ENCODE results near the gene LHX3.
"Not testable (repeated sequence)": the region's sequence is repeated elsewhere in the genome, so short reads cannot be mapped to it uniquely, and the experiment has no call there.

Gene LHX3

DNA sequence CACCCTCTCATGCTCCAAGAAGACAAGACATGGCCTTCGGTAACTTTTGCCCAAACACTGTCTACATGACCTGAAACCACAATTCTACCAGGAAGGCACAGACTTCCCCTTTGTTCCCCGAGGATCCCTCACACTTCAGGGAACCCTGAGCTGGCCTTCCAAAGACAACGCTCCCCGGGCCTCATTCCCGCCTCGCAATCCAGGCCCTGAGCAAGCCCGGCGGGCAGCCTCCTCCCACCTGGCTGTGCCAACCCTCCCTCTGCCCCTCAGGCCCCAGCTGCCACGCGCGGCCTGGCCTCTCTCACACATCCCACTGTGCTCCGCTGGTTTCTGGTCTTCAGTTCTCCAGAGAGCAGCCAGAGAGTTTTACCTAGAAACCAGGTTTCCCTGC lies 33.4 kb upstream of the LHX3 start:
- H3K36me3 ChIP-seq (ENCODE audit: control insufficient read depth, insufficient read depth, low read length), result no peaks in the 10 kb centered on the region
- H3K27me3 ChIP-seq (ENCODE audit: control insufficient read depth, insufficient read depth, low read length), result no peaks in the 10 kb centered on the region
- no peaks in the 10 kb centered on the region for H3K9me3 ChIP-seq (ENCODE audit: control insufficient read depth, low read length)
- H3K4me1 ChIP-seq (ENCODE audit: control insufficient read depth, insufficient read depth, low read length), result peaks cover 20% of the 10 kb centered on the region
- H3K9ac ChIP-seq (ENCODE audit: low read length), result no peak overlapping the region
- H3K4me3 ChIP-seq (ENCODE audit: low read length), result no peak overlapping the region

DNA sequence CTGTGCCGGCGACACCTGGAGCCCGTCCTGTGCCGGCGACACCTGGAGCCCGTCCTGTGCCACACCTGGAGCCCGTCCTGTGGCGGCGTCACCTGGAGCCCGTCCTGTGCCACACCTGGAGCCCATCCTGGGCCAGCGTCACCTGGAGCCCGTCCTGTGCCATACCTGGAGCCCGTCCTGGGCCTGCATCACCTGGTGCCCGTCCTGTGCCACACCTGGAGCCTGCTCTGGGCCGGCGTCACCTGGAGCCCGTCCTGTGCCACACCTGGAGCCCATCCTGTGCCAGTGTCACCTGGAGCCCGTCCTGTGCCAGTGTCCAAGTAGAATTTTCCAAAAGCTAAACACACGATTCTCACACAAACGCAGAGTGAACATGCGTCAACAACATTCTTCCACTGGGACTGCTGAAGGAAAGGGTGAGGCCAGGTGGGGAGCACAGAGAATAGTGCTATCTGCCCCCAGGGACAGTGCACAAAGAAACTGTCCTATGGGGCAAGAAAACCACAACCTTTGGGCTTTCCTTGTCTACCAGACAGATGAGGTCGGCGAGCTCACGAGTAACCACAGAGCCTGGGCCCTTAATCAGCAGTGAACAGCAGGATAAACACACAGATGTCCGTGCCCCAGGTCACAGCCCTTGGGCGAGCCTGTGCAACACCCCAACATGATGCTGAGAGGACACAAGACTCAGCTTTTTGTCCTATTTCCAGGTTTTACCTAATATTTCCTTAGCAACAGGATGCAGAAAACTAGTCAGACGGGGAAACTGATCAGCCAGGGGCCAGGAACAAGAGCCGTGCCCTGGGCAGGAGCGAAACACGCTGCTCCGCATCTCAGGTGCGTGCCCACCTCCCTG lies 32.8 kb upstream of the LHX3 start:
- H3K9ac ChIP-seq (ENCODE audit: low read length), result no peak overlapping the region
- H3K4me1 ChIP-seq (ENCODE audit: control insufficient read depth, insufficient read depth, low read length), result peaks cover 20% of the 10 kb centered on the region
- H3K4me3 ChIP-seq (ENCODE audit: low read length), result no peak overlapping the region
- H3K27me3 ChIP-seq (ENCODE audit: control insufficient read depth, insufficient read depth, low read length), result no peaks in the 10 kb centered on the region
- H3K9me3 ChIP-seq (ENCODE audit: control insufficient read depth, low read length), result no peaks in the 10 kb centered on the region
- no peaks in the 10 kb centered on the region for H3K36me3 ChIP-seq (ENCODE audit: control insufficient read depth, insufficient read depth, low read length)

DNA sequence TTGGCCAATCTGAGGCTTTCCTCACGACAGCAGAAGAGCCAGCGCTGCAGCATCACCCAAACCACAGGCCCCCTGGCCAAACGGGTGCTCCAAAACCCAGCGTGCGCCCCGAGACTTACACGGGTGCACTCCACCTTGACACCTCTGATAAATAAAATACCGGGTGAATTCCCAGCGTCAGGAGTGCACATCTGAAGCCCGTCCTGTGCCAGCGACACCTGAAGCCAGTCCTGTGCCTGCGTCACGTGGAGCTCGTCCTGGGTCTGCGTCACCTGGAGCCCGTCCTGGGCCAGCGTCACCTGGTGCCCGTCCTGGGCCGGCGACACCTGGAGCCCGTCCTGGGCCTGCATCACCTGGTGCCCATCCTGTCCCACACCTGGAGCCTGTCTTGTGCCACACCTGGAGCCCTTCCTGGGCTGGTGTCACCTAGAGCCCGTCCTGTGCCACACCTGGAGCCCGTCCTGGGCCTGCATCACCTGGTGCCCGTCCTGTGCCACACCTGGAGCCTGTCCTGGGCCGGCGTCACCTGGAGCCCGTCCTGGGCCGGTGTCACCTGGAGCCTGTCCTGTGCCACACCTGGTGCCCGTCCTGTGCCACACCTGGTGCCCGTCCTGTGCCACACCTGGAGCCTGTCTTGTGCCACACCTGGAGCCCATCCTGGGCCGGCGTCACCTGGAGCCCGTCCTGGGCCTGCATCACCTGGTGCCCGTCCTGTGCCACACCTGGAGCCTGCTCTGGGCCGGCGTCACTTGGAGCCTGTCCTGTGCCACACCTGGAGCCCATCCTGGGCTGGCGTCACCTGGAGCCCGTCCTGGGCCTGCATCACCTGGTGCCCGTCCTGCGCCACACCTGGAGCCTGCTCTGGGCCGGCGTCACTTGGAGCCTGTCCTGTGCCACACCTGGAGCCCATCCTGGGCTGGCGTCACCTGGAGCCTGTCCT lies 31.8 kb upstream of the LHX3 start:
- H3K27me3 ChIP-seq (ENCODE audit: control insufficient read depth, insufficient read depth, low read length); H3K36me3 ChIP-seq (ENCODE audit: control insufficient read depth, insufficient read depth, low read length); H3K9ac ChIP-seq (ENCODE audit: low read length); H3K4me3 ChIP-seq (ENCODE audit: low read length); H3K9me3 ChIP-seq (ENCODE audit: control insufficient read depth, low read length): not testable (repeated sequence)
- peaks cover 17% of the 10 kb centered on the region for H3K4me1 ChIP-seq (ENCODE audit: control insufficient read depth, insufficient read depth, low read length)

DNA sequence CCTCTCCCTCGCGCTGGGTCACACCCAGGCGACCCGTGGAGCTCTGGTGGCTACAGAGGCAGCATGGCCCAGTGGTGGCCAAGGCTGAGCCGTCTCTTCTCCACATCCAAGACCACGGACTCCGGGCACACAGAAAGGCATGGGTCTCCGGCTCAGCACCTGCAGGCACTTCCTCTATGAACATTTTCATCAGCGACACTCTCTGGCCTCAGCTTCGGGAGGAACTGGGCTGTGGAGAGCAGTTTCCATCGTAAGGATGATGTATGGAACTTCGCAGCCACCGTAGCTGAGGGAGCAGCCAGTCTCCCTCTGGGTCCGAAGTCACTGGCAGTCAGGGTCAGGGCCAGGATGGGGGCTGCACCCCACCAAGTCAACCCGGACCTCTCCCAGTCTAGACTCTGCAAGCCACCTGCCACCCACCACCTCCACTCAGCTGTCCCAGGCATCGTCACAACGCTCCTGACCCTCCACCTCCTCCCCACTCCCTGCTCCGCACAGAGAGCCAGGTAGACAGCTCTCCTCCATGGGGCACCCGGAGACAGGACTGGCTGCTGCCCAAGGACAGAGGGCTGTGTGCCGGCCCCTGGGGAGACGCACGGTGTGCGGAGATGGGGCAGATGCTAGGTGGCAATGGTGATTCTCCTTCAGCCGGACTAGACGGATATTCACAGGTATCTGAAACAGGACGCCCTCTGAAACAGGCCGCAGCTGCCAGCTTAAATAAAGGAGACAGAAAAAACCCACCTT lies 31.0 kb upstream of the LHX3 start:
- Histone ChIP-seq H3K9me3 (ENCODE audit: control insufficient read depth, low read length) (no peaks in the 10 kb centered on the region), H3K4me3 (ENCODE audit: low read length) (no peak overlapping the region), H3K27me3 (ENCODE audit: control insufficient read depth, insufficient read depth, low read length) (no peaks in the 10 kb centered on the region), H3K9ac (ENCODE audit: low read length) (no peak overlapping the region), H3K36me3 (ENCODE audit: control insufficient read depth, insufficient read depth, low read length) (no peaks in the 10 kb centered on the region), H3K4me1 (ENCODE audit: control insufficient read depth, insufficient read depth, low read length) (peaks cover 12% of the 10 kb centered on the region)

DNA sequence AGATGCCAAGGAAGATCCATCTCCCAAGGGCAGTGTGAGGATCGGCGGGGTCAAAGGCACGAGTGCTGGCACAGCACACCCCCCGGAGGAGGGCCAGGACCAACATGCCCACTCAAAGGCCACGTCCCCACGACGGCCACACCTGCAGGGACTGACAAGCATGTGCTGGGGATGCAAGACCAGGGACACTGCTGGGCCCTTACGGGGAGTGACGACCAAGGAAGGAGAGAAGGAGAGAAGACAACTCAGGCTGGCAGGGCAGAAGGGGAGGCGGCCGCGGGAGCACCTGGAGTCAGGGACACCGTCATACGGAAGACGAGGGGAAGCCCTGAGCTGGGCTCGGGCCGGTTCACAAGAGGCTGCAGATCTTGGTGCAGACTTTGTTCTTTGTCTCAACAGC lies 30.2 kb upstream of the LHX3 start:
- H3K4me3 ChIP-seq (ENCODE audit: low read length), result no peak overlapping the region
- no peak overlapping the region for H3K9ac ChIP-seq (ENCODE audit: low read length)
- no peaks in the 10 kb centered on the region for H3K36me3 ChIP-seq (ENCODE audit: control insufficient read depth, insufficient read depth, low read length)
- peaks cover 12% of the 10 kb centered on the region for H3K4me1 ChIP-seq (ENCODE audit: control insufficient read depth, insufficient read depth, low read length)
- no peaks in the 10 kb centered on the region for H3K27me3 ChIP-seq (ENCODE audit: control insufficient read depth, insufficient read depth, low read length)
- no peaks in the 10 kb centered on the region for H3K9me3 ChIP-seq (ENCODE audit: control insufficient read depth, low read length)

- Histone ChIP-seq H3K4me1 (ENCODE audit: control insufficient read depth, insufficient read depth, low read length) (peaks cover 8% of the 10 kb centered on the region), H3K9me3 (ENCODE audit: control insufficient read depth, low read length) (no peaks in the 10 kb centered on the region), H3K4me3 (ENCODE audit: low read length) (no peak overlapping the region), H3K9ac (ENCODE audit: low read length) (no peak overlapping the region), H3K36me3 (ENCODE audit: control insufficient read depth, insufficient read depth, low read length) (no peaks in the 10 kb centered on the region), H3K27me3 (ENCODE audit: control insufficient read depth, insufficient read depth, low read length) (no peaks in the 10 kb centered on the region)
These were observed 29.7 kb upstream of the LHX3 start for GRCh38 chr9:136234597-136234996.

GRCh38 chr9:136233868-136234267 lies 28.9 kb upstream of the LHX3 start:
- no peak overlapping the region for H3K4me3 ChIP-seq (ENCODE audit: low read length)
- H3K4me1 ChIP-seq (ENCODE audit: control insufficient read depth, insufficient read depth, low read length), result peaks cover under 1% of the 10 kb centered on the region
- H3K36me3 ChIP-seq (ENCODE audit: control insufficient read depth, insufficient read depth, low read length), result no peaks in the 10 kb centered on the region
- no peak overlapping the region for H3K9ac ChIP-seq (ENCODE audit: low read length)
- no peaks in the 10 kb centered on the region for H3K9me3 ChIP-seq (ENCODE audit: control insufficient read depth, low read length)
- no peaks in the 10 kb centered on the region for H3K27me3 ChIP-seq (ENCODE audit: control insufficient read depth, insufficient read depth, low read length)

- Histone ChIP-seq H3K4me1 (ENCODE audit: control insufficient read depth, insufficient read depth, low read length) (no peaks in the 10 kb centered on the region), H3K27me3 (ENCODE audit: control insufficient read depth, insufficient read depth, low read length) (no peaks in the 10 kb centered on the region), H3K4me3 (ENCODE audit: low read length) (no peak overlapping the region), H3K9me3 (ENCODE audit: control insufficient read depth, low read length) (no peaks in the 10 kb centered on the region), H3K9ac (ENCODE audit: low read length) (no peak overlapping the region), H3K36me3 (ENCODE audit: control insufficient read depth, insufficient read depth, low read length) (no peaks in the 10 kb centered on the region)
These were observed 28.5 kb upstream of the LHX3 start for GRCh38 chr9:136233411-136233810.

DNA sequence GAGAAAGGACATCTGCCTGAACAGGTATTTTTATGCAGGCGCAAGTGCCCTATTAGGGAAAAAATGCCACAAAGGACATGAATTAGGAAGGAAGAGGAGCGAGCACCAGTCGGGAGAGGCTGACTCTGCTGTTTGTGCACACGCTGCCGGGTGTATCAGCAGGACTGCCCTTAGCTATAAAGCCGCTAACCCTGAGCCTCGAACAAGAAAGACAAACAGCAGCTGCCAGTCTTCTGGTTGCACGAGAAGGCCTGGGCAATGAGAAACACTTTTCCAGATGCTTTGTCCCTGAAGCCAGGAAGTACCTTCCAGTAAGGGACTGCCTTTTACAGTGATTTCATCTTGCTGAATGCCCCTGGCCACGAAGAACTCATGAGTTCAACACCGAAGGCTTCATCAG lies 28.0 kb upstream of the LHX3 start:
- no peaks in the 10 kb centered on the region for H3K27me3 ChIP-seq (ENCODE audit: control insufficient read depth, insufficient read depth, low read length)
- no peaks in the 10 kb centered on the region for H3K36me3 ChIP-seq (ENCODE audit: control insufficient read depth, insufficient read depth, low read length)

GRCh38 chr9:136231478-136232297 lies 26.8 kb upstream of the LHX3 start:
- no peak overlapping the region for H3K4me3 ChIP-seq (ENCODE audit: low read length)
- no peaks in the 10 kb centered on the region for H3K27me3 ChIP-seq (ENCODE audit: control insufficient read depth, insufficient read depth, low read length)
- H3K9ac ChIP-seq (ENCODE audit: low read length), result no peak overlapping the region
- H3K36me3 ChIP-seq (ENCODE audit: control insufficient read depth, insufficient read depth, low read length), result no peaks in the 10 kb centered on the region
- H3K4me1 ChIP-seq (ENCODE audit: control insufficient read depth, insufficient read depth, low read length), result no peaks in the 10 kb centered on the region
- H3K9me3 ChIP-seq (ENCODE audit: control insufficient read depth, low read length), result no peaks in the 10 kb centered on the region

More for the DNA sequence above, 28.0 kb upstream of the LHX3 start:
- H3K4me1 ChIP-seq (ENCODE audit: control insufficient read depth, insufficient read depth, low read length), result no peaks in the 10 kb centered on the region
- no peak overlapping the region for H3K4me3 ChIP-seq (ENCODE audit: low read length)
- H3K9me3 ChIP-seq (ENCODE audit: control insufficient read depth, low read length), result no peaks in the 10 kb centered on the region
- H3K9ac ChIP-seq (ENCODE audit: low read length), result no peak overlapping the region

GRCh38 chr9:136230773-136231172 lies 25.8 kb upstream of the LHX3 start:
- H3K4me3 ChIP-seq (ENCODE audit: low read length), result no peak overlapping the region
- H3K36me3 ChIP-seq (ENCODE audit: control insufficient read depth, insufficient read depth, low read length), result no peaks in the 10 kb centered on the region
- no peaks in the 10 kb centered on the region for H3K4me1 ChIP-seq (ENCODE audit: control insufficient read depth, insufficient read depth, low read length)
- H3K9ac ChIP-seq (ENCODE audit: low read length), result no peak overlapping the region
- H3K27me3 ChIP-seq (ENCODE audit: control insufficient read depth, insufficient read depth, low read length), result no peaks in the 10 kb centered on the region
- no peaks in the 10 kb centered on the region for H3K9me3 ChIP-seq (ENCODE audit: control insufficient read depth, low read length)
